Measurements from ENCODE around the gene COL5A3.

- TF ChIP-seq CTCF (conservative IDR thresholded peaks at IDR 0.05; ENCODE audit: low read length) = no peak
- TF ChIP-seq EZH2phosphoT487 (IDR thresholded peaks at IDR 0.05; ENCODE audit: borderline replicate concordance, low read depth, low read length) = no peak
Measured at GRCh38 chr19:10019246-10019645, 8.9 kb upstream of the COL5A3 start.

Measured in OCI-LY7 (cell line).